ENCODE results near the gene MUSK.
"Not testable (repeated sequence)": the region's sequence is repeated elsewhere in the genome, so short reads cannot be mapped to it uniquely, and the experiment has no call there.

The MUSK gene

DNA sequence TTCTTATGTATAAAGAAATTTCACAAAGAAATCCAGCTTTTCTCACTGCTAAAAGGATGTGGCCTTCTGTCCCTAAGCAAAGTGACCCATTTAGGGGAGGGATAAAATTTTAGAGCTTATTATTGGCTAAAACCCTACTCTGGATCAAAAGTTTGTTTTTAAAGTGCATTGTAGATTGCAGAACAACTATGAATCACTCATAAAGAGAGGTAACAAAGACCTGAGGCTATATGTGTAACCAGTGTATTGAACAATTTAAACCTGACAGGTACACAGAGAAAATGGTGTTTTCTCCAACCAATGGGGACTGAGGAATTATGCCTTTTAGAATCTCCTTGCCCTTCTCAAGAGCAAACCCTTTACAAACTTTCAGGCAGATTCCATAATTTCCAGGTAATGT lies 86.6 kb downstream of the MUSK start:
- DNase-seq (ENCODE audit: low read depth in 1 of 2, low spot score in 1 of 2), result no peak

DNA sequence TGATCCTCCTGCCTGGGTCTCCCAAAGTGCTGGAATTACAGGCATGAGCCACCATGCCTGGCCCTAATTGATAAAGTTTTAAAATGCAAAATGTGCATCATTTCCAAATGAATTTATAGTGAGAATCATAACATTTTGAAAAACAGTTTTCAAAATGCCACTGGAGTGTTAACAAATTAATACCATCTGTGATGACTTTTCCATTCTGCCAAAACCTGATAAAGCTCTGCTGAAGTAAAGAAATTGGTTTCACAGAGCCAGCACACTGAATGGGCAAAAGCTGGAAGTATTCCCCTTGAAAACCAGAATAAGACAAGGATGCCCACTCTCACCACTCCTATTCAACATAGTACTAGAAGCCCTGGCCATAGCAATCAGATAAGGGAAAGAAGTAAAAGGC lies 89.6 kb downstream of the MUSK start:
- no peak for DNase-seq (ENCODE audit: low read depth in 1 of 2, low spot score in 1 of 2)

DNA sequence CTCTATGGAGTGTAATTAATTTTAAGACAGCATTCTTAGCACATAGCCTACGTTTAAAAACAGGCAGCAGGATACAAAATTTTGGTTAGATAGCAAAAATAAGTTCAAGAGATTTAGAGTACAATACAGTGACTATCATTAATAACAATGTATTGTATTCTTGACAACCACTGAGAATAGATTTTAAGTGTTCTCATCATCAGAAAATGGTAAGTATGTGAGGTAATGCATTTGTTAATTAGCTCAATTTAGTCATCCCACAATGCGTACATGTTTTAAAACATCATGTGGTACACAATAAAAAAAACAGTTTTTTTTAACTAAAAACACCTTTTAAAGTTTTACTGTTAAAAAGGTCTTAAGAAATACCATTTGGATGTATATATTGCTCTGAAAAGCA lies 94.2 kb downstream of the MUSK start:
- DNase-seq (ENCODE audit: low read depth in 1 of 2, low spot score in 1 of 2), result no peak

DNA sequence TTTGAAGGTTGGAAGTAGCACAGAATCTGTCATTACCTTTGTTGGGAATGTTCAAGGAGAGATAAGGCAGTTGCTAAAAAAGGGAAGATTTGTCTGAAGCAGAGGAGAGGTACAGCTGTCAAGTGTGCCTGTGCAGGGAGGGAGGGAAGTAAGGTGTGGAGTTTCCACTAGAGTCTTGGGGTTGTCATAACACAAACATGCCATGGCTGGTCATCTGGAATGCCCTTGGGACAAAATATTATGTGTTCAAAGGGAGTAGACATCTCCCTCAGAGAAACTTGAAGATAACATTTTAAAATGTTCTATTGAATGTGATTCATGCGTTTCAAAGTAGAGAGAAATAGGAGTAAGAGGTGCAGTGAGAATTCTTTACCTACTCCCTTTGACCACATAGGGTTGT lies 95.0 kb downstream of the MUSK start:
- DNase-seq (ENCODE audit: low read depth in 1 of 2, low spot score in 1 of 2), result no peak

DNA sequence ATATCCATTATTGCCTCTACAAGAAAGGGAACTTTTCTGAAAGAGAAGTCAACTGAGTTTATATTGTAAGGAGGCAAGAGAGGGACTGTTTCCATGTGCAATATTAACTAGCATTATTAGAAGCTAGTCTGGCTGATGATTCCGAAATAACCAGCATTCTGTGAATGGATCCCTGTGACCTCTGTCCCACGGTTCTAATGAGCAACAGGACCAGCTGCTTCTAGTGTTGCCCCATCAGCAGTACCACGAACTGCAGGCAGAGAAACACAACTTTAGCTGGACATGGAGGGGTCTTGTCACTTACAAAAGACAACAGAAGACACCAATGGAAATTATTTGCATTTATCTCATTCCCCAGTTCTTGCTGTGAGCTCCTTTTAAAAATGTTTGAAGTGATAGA lies 95.4 kb downstream of the MUSK start:
- DNase-seq (ENCODE audit: low read depth in 1 of 2, low spot score in 1 of 2), result no peak

DNA sequence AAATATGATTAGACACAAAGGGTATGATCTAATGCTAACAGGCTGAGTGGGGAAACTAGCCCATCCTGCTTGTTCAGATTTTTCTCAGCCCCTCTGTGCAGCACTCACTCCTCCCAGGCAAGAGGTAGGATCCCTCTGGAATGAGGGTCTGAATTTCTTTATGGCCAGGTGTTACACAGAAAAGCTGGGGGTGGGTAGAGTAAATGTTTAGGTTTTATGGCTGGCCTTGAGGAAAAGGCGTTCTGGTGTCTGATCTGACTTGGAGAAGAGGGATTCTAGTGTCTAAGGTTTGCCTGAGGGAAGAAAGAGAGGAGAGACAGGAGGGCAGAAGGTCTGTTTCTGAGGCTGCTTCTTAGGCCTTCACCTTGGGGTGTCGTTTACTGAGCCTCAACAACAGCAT lies 97.3 kb downstream of the MUSK start:
- no peak for DNase-seq (ENCODE audit: low read depth in 1 of 2, low spot score in 1 of 2)

DNA sequence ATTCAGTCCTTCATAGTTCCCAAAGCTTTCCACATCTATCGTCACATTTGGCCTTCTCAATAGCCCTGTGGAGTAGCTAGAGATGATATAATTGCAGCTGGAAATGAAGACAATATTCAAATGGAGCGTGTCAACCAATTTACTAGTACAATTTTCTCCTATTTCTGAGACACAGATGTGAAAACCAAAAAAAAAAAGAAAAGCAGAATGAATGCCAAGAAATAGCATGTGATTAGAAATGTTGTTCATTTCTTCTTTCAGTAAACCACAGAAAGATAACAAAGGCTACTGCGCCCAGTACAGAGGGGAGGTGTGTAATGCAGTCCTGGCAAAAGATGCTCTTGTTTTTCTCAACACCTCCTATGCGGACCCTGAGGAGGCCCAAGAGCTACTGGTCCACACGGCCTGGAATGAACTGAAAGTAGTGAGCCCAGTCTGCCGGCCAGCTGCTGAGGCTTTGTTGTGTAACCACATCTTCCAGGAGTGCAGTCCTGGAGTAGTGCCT lies 99.0 kb downstream of the MUSK start:
- DNase-seq (ENCODE audit: low read depth in 1 of 2, low spot score in 1 of 2), result no peak

DNA sequence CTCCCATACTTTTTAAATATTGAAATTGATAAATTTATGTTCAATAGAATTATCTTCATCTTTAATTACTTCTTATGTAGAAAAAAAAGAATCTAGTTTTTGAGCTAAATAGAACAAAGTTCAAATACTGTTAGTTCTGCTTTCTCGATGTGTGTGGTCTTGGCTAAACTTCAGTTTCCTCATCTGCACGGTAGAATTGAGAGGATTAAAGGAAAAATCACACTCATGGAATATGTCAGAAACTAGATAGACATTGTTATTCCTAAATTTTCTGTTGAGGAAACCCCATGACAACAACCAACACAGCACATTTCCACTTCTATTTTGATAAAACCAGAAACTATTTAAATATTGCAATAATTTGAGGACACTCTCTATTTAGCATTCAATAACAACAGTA lies 100.3 kb downstream of the MUSK start:
- DNase-seq (ENCODE audit: low read depth in 1 of 2, low spot score in 1 of 2), result no peak

DNA sequence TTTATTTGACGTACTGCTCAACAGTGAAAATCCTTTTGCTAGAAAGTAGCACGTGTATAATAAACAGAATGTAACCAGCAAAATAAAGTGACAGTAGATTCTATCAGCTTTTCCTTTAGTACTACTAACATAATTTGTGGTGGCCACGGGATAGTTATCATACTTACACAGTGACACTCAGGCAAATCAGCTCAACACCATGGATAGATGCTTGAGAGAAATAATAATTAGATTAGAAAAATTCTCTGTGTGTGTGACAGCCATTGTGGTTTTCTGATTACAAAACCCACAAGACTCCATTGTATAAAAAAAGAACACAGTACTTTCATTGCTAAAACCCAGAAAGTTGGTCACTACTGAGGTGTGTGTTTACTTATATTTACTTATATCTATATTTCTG lies 101.1 kb downstream of the MUSK start:
- DNase-seq (ENCODE audit: low read depth in 1 of 2, low spot score in 1 of 2), result no peak

DNA sequence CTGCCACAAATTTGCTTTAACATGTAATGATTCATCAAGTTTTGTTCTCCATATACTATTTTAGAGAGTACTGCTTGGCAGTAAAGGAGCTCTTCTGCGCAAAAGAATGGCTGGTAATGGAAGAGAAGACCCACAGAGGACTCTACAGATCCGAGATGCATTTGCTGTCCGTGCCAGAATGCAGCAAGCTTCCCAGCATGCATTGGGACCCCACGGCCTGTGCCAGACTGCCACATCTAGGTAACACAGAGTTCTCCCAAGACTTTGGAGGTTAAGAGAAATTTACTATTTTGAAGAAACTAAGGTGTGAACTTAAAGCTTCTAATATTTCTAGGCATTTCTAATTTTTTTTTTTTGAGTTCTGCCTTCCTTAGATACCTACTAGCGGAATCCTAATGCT lies 107.1 kb downstream of the MUSK start:
- no peak for DNase-seq (ENCODE audit: low read depth in 1 of 2, low spot score in 1 of 2)

DNA sequence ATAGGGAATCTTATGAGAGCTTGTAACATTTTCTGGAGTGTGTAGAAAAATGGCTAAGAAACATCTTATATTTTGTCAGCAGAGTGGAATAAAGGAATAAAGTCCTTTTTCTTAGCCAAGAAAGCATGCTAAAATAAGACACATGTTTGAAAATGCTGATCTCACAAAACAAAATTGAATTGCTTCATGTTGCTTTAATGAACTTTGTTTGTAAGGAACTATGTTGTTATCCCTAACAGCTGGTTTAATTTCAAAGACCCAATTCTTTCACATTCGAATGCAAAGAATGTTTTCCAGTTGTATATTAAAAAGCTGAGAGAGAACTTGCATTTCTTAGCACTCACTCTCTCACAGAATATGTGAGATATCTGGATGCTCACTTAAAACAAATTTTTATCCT lies 107.6 kb downstream of the MUSK start:
- no peak for DNase-seq (ENCODE audit: low read depth in 1 of 2, low spot score in 1 of 2)

DNA sequence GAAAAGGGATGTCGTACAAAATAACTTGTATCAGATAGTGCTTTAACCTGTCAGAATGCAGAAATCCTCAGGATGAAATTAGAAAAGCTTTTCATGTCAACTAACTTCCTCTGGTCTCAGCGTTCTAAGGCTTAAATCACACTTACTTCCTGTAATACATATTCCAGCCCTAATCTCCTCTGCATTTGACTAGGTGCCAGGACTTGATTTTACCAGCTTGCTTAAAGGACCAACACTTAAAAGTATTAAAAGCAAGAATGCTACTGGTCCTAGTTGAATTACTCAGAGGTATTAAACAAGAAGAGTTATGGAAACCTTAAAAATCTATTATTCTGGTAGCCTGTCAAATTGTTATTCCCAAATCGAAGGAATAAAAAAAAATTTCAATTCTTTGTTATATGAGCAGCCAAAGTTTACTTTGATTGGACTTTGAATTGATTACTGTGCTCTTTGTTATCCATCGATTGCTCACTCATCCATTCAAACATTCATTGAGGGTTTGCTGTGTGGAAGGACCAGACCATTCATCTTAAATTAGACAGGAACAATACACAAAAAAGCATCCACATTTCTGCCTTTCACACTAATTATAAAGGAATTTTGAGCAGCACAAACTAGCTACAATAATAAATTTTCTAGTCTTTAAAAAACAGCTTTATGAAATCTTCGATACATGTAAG lies 108.7 kb downstream of the MUSK start:
- DNase-seq (ENCODE audit: low read depth in 1 of 2, low spot score in 1 of 2), result no peak

DNA sequence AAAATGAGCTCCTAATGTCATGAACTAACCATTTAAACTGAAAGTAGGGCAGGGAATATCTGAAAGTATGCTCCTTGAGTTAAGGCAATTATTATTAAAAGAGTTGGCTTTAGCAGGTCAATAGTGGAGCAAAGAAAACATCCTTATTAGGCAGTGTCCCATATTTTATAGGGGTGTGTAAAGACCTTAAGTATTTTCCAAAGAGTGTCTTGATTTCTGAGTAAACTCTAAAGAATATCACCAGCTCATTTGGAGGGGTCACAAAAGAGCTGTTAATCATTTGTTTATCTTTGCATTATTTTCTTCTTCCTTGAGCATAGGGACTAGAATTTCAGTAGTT lies 109.3 kb downstream of the MUSK start:
- no peak for DNase-seq (ENCODE audit: low read depth in 1 of 2, low spot score in 1 of 2)

DNA sequence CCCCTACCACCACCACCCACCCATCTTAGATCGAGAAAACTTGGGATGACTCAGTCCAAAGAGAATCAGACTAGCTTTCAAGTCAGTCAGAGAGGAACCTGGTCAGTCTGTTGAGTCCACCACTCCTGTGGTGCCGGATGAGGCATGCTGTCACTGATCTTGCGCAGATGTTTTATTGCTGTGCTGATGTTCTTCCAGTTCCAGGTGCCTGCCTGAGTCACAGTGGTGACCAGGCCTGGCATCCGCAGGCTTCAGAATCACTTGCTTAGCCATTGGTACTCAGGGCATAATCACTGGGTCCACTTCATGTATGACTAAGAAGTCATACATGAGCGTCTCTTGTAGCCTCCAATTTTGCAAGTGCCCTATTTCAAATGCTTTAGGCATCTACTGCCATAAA lies 114.1 kb downstream of the MUSK start:
- no peak for DNase-seq (ENCODE audit: low read depth in 1 of 2, low spot score in 1 of 2)

DNA sequence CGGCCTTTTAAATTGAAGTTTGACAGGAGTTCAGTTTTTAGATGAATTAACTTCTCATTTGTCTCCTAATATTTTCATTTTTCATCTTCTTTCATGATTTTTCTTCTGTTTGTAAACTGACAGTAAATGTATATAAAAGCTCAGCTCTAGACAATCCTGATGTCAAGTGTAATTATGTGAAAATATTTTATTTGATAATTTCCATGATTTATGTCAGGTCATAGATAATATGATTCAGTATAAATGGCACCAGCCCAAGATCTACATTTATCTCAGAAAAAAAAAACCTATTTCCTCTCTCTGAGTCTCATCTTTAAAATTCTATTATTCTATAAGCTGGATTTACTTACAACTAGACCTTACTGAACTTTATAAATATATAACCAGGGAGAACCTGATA lies 115.7 kb downstream of the MUSK start:
- DNase-seq (ENCODE audit: low read depth in 1 of 2, low spot score in 1 of 2), result no peak

DNA sequence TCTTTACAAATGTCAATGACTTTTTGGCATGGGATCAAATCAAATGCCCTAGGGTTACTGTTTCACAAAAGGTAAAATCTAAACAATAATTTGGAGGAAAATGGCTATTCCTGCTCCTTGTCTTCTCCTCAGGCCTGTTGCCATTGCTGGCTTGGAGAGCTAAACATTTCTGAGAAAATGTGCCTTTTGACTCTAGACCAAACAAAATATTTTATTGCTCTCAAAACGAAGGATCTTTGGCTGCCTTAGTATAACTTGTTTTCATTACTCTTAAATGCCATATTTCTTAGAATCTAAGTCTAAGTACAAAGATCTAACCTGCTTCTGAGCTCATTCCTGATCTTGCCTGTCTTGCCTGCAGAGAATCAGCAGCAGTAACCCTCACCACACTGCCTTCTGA lies 116.6 kb downstream of the MUSK start:
- DNase-seq (ENCODE audit: low read depth in 1 of 2, low spot score in 1 of 2), result no peak

DNA sequence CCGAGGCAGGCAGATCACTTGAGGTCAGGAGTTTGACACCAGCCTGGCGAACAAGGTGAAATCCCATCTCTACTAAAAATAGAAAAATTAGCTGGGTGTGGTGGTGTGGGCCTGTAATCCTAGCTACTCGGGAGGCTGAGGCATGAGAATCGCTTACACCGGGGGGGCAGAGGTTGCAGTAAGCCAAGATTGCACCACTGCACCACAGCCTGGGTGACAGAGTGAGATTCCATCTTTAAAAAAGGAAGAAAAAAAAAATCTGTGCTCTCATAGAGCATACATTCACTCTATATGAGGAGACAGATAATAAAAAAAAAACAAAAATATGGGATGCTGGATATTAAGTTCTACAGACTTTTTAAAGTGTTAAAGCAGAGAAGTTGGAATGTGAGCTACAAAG lies 119.8 kb downstream of the MUSK start:
- not testable (repeated sequence) for DNase-seq (ENCODE audit: low read depth in 1 of 2, low spot score in 1 of 2)

DNA sequence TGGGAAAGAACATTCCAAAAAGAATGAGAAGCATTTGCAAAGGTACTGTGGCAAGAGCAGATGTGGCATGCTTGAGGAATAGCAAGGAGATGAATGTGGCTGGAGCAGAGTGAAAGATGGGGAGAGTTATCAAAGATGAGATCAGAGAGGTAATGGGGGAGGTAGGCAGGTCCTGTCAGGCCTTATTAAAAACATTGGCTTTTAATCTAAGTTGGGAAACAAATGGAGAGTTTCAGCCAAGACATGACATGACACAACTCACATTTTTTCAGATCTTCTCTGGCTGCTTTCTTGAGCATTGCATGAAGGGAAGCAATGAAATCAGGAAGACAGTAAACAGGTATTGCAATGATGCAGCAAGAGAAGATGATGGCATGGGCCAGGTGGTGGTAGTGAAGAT lies 120.3 kb downstream of the MUSK start:
- no peak for DNase-seq (ENCODE audit: low read depth in 1 of 2, low spot score in 1 of 2)

DNA sequence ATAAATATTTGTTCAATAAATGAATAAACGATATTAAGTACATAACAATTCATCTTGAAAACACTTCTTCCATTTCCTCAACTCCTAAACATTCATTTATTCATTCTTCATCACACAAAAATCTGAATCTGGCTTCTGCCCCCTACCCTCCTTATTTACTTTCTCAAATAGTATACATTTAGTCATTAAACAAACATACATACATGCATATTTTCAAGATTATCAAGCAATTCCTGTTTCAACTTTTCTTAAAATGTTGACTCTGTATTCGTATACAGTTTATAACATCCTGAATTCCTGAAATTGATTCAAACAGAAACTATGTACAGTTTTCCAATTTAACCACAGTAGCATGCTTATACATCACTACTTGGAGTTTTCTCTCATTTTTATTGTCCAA lies 129.0 kb downstream of the MUSK start:
- DNase-seq (ENCODE audit: low read depth in 1 of 2, low spot score in 1 of 2), result no peak

DNA sequence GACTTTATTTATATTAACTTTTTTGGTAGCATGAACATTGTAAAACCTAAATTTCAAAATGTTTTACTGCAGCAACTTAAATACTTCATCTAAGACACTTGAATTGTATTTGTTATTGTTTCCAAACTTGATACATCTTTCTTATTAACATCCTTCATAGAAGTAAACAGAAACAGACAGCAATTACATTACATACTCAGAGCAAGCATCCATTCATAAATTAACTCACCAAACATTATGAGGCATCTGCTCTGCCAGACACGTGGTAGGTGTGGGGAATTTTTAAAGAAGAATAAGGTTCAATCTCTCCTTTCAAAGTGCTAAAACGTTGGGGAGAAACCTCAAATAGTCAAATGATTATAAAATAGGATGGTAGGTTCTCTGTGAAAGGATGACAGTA lies 130.8 kb downstream of the MUSK start:
- no peak for DNase-seq (ENCODE audit: low read depth in 1 of 2, low spot score in 1 of 2)

DNA sequence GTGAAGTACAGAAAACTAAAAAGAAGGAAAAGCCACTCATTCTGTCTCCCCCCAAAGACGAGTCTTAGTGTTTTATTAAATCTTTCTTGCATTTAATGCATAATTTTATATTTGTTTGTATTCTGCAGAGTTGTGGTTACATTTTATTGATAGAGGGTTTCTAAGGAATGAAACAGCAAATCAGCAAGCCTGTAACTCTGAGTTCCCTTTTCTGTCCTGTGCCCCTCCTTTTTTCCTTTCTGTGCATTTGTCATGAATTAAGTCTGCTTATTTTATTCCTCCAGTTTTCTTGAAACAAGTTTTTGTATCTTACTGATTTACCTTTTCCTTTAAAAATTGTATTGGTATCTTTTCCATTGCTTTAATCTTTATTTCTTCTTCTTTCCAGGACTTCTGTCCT lies 132.8 kb downstream of the MUSK start:
- no peak for DNase-seq (ENCODE audit: low read depth in 1 of 2, low spot score in 1 of 2)

DNA sequence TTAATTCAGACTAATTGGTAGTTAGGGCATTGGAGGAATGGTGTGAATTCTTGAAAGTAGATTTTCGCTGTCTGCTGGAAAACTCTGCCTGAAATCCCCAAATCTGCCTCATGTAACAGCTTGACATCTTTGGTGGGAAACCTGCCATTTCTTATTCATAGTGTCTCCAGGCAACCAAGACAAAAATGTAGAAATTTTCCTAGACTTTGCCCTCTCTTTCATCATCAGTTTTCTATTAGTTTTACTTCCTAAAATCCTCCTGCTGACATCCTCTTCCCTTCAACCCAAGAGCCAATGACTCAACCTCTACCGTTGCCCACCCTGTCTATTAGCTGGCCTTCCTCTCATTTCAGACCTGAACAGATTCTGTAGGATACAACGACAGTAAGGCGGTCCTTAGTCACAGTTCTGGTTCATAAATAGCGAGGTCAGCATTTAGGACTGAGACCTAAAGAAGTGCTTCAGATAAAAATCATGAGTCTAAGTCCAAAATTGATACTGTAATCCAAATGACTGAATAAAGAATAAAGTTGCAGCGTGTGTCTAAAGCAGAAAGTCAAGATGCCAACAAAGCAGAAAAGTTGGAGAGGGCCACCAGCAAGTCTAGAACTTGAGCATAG lies 133.9 kb downstream of the MUSK start:
- no peak for DNase-seq (ENCODE audit: low read depth in 1 of 2, low spot score in 1 of 2)

DNA sequence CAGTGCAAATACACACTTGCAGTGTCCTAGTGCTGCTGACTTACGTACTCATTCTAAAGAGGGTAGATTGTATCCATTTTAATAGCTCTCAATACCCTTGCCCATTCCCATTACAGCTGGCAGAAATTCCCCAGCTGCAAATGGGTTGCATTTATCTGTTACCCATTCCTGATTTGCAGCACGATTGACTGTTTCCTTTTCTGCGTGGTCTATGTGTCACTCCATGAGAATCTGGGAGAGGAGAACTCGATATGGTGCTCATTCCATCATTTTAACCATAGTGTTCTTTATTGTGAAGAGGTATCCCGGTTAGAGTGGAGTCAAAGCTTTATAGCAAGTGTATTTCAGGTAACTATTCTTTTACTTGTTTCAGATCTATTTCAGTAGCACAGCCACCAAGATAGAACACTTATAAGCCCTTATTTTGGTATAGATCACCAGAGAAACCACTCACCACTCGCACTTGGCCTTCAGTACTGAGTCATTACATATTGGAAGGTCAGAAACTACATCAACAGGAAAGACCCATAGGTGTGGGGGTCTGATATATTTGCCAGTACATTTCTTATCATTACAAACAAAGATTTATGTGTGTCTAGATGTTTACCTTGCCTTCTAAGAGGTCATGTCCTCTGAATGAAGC lies 139.5 kb downstream of the MUSK start:
- DNase-seq (ENCODE audit: low read depth in 1 of 2, low spot score in 1 of 2), result no peak

All from stimulated activated CD4-positive, alpha-beta T cell treated with anti-CD3 and anti-CD28 coated beads, Interleukin-15, amount 100 ng/mL, for 1 hour (primary cell).